Measurements from ENCODE around the gene NFKBIE.

The NFKBIE gene

GRCh38 chr6:44276667-44277640, 11.6 kb upstream of the NFKBIE start:
- no peak overlapping the region for H3K4me3 ChIP-seq (replicated peaks; ENCODE audit: insufficient read depth, low read length)

GRCh38 chr6:44275749-44276648, 10.6 kb upstream of the NFKBIE start:
- no peak for TF ChIP-seq CTCF (IDR thresholded peaks at IDR 0.05; ENCODE audit: insufficient read depth, low read length)
- TF ChIP-seq POLR2AphosphoS5 (IDR thresholded peaks at IDR 0.05; ENCODE audit: low read depth): no peak
- no peak for TF ChIP-seq SPI1 (IDR thresholded peaks at IDR 0.05; ENCODE audit: borderline replicate concordance, low read depth)
- TF ChIP-seq GABPA (IDR thresholded peaks at IDR 0.05; ENCODE audit: low read depth): no peak
- TF ChIP-seq REST (IDR thresholded peaks at IDR 0.05; ENCODE audit: insufficient replicate concordance, low read depth): no peak
- DNase-seq (ENCODE audit: low read depth in 1 of 2, low spot score in 1 of 2): no peak
- Histone ChIP-seq H3K27ac (replicated peaks) (no peak overlapping the region), H3K4me3 (replicated peaks; ENCODE audit: insufficient read depth, low read length) (no peak overlapping the region), H3K27me3 (ENCODE audit: insufficient read depth, poor library complexity, severe bottlenecking) (peaks cover 68% of the 10 kb centered on the region)

More at GRCh38 chr6:44276667-44277640, 11.6 kb upstream of the NFKBIE start:
- H3K27me3 ChIP-seq (ENCODE audit: insufficient read depth, poor library complexity, severe bottlenecking): peaks cover 59% of the 10 kb centered on the region
- TF ChIP-seq POLR2AphosphoS5 (IDR thresholded peaks at IDR 0.05; ENCODE audit: low read depth) (no peak), SPI1 (IDR thresholded peaks at IDR 0.05; ENCODE audit: borderline replicate concordance, low read depth) (no peak), REST (IDR thresholded peaks at IDR 0.05; ENCODE audit: insufficient replicate concordance, low read depth) (no peak), CTCF (IDR thresholded peaks at IDR 0.05; ENCODE audit: insufficient read depth, low read length) (no peak), GABPA (IDR thresholded peaks at IDR 0.05; ENCODE audit: low read depth) (no peak)
- H3K27ac ChIP-seq (replicated peaks): no peak overlapping the region
- no peak for DNase-seq (ENCODE audit: low read depth in 1 of 2, low spot score in 1 of 2)

GRCh38 chr6:44275271-44275748, 10.0 kb upstream of the NFKBIE start:
- no peak for TF ChIP-seq POLR2AphosphoS5 (IDR thresholded peaks at IDR 0.05; ENCODE audit: low read depth)
- TF ChIP-seq GABPA (IDR thresholded peaks at IDR 0.05; ENCODE audit: low read depth): no peak
- TF ChIP-seq REST (IDR thresholded peaks at IDR 0.05; ENCODE audit: insufficient replicate concordance, low read depth): no peak
- TF ChIP-seq CTCF (IDR thresholded peaks at IDR 0.05; ENCODE audit: insufficient read depth, low read length): no peak
- TF ChIP-seq SPI1 (IDR thresholded peaks at IDR 0.05; ENCODE audit: borderline replicate concordance, low read depth): no peak
- no peak overlapping the region for H3K4me3 ChIP-seq (replicated peaks; ENCODE audit: insufficient read depth, low read length)
- peaks cover 66% of the 10 kb centered on the region for H3K27me3 ChIP-seq (ENCODE audit: insufficient read depth, poor library complexity, severe bottlenecking)
- no peak overlapping the region for H3K27ac ChIP-seq (replicated peaks)
- no peak for DNase-seq (ENCODE audit: low read depth in 1 of 2, low spot score in 1 of 2)

Data from HL-60 (cell line).